Measurements from ENCODE around the gene CDC45. TPM values are rescaled to one million over a fixed set of nuclear protein-coding genes. Genes with fewer than 3 reads are reported as not detected.

The CDC45 gene
- total RNA-seq, 1 experiment from 2014 or later, result 44.6 TPM

- Histone ChIP-seq H3K4me1 (peaks cover 9% of the 10 kb centered on the region; the same call in 1 of the 2 replicates), H3K27me3 (replicated peaks; ENCODE audit: control insufficient read depth, insufficient read depth, low read length) (no peaks in the 10 kb centered on the region), H3K36me3 (ENCODE audit: control insufficient read depth, insufficient read depth, low read length) (no peaks in the 10 kb centered on the region; the same call in 1 of the 2 replicates), H3K9me3 (no peaks in the 10 kb centered on the region), H3K4me3 (ENCODE audit: low read depth, low read length) (peak overlapping the region; percentile 64)
- H3K4me3 Mint-ChIP-seq (ENCODE audit: unreplicated experiment), result peak overlapping the region; percentile 80
- peak; percentile 69 to 71 for DNase-seq
- ChIA-PET CTCF (interaction anchor here (1.0 kb wide), 1 partner anchor 10 kb away, joined by 3 read pairs; no protein-coding TSS in a partner anchor), POLR2A (interaction anchor here (0.6 to 1.6 kb wide), 4 partner anchors 9 to 1064 kb away, joined by 3 to 8 read pairs (median 6); partner anchors contain the start of genes C22orf39, CLTCL1 and KLHL22)
- no peaks in the 10 kb centered on the region for H3K9me3 Mint-ChIP-seq (ENCODE audit: unreplicated experiment)
- H3K27ac Mint-ChIP-seq (ENCODE audit: unreplicated experiment), result peak overlapping the region; percentile 85
- intact Hi-C loops (cut with micrococcal nuclease; ENCODE audit: unreplicated experiment), result no loop called here
- no peaks in the 10 kb centered on the region for H3K27me3 Mint-ChIP-seq (ENCODE audit: insufficient read depth, unreplicated experiment)
- peaks cover 36% of the 10 kb centered on the region for H3K36me3 Mint-ChIP-seq (ENCODE audit: insufficient read depth, unreplicated experiment)
- BruUV-seq (replicated peaks), result no TSS peak
- TF ChIP-seq, protein P1, sequence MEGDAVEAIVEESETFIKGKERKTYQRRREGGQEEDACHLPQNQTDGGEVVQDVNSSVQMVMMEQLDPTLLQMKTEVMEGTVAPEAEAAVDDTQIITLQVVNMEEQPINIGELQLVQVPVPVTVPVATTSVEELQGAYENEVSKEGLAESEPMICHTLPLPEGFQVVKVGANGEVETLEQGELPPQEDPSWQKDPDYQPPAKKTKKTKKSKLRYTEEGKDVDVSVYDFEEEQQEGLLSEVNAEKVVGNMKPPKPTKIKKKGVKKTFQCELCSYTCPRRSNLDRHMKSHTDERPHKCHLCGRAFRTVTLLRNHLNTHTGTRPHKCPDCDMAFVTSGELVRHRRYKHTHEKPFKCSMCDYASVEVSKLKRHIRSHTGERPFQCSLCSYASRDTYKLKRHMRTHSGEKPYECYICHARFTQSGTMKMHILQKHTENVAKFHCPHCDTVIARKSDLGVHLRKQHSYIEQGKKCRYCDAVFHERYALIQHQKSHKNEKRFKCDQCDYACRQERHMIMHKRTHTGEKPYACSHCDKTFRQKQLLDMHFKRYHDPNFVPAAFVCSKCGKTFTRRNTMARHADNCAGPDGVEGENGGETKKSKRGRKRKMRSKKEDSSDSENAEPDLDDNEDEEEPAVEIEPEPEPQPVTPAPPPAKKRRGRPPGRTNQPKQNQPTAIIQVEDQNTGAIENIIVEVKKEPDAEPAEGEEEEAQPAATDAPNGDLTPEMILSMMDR (IDR thresholded peaks at IDR 0.05; ENCODE audit: insufficient read depth in 1 of 2, low read depth in 1 of 2, low read length in 1 of 2, severe bottlenecking in 1 of 2, unreplicated experiment in 1 of 2), result peak in 1 of 2 experiments; percentile 27
- peaks cover 8% of the 10 kb centered on the region for H3K4me1 Mint-ChIP-seq (ENCODE audit: low read depth, unreplicated experiment)
Observed at GRCh38 chr22:19430890-19431541, 48.7 kb upstream of the CDC45 start.

GRCh38 chr22:19431649-19432132 is 48.0 kb upstream of the CDC45 start, which contains the start of gene HIRA:
HIRA (minus strand) TSS chr22:19431733; CDS start chr22:19431476, 257 bp downstream.
- TF ChIP-seq, protein P1 (IDR thresholded peaks at IDR 0.05; ENCODE audit: insufficient read depth in 1 of 2, low read depth in 1 of 2, low read length in 1 of 2, severe bottlenecking in 1 of 2, unreplicated experiment in 1 of 2), result no peak
- peaks cover 36% of the 10 kb centered on the region for H3K36me3 Mint-ChIP-seq (ENCODE audit: insufficient read depth, unreplicated experiment)
- H3K27me3 Mint-ChIP-seq (ENCODE audit: insufficient read depth, unreplicated experiment), result no peaks in the 10 kb centered on the region
- H3K27me3 ChIP-seq (replicated peaks; ENCODE audit: control insufficient read depth, insufficient read depth, low read length), result no peaks in the 10 kb centered on the region
- peak; percentile 80 to 91 for DNase-seq
- intact Hi-C loops (cut with micrococcal nuclease; ENCODE audit: unreplicated experiment), result loop anchor here (2.0 kb wide), 2 partner anchors 15 to 47 kb away; partner anchors contain the start of genes C22orf39, CDC45 and UFD1
- H3K4me1 ChIP-seq, result peaks cover 9% of the 10 kb centered on the region; the same call in 1 of the 2 replicates
- no peaks in the 10 kb centered on the region for H3K9me3 Mint-ChIP-seq (ENCODE audit: unreplicated experiment)
- peak within 1 kb of the TSS; percentile 80 for H3K4me3 Mint-ChIP-seq (ENCODE audit: unreplicated experiment)
- no peaks in the 10 kb centered on the region for H3K9me3 ChIP-seq
- ChIA-PET CTCF (interaction anchor here (0.6 to 1.0 kb wide), 2 partner anchors 11 to 22 kb away, joined by 3 to 4 read pairs; no protein-coding TSS in a partner anchor), POLR2A (interaction anchor here (0.6 to 1.6 kb wide), 4 partner anchors 9 to 140 kb away, joined by 3 to 8 read pairs (median 4); partner anchors contain the start of genes C22orf39, CLTCL1 and UFD1)
- no peaks in the 10 kb centered on the region; the same call in 1 of the 2 replicates for H3K36me3 ChIP-seq (ENCODE audit: control insufficient read depth, insufficient read depth, low read length)
- H3K4me1 Mint-ChIP-seq (ENCODE audit: low read depth, unreplicated experiment), result peaks cover 8% of the 10 kb centered on the region
- H3K27ac Mint-ChIP-seq (ENCODE audit: unreplicated experiment), result peak within 1 kb of the TSS; percentile 85
- peak within 1 kb of the TSS; percentile 64 for H3K4me3 ChIP-seq (ENCODE audit: low read depth, low read length)
- BruUV-seq (replicated peaks), result no TSS peak
